Measurements from ENCODE around the gene LPP.
"Not testable (repeated sequence)": the region's sequence is repeated elsewhere in the genome, so short reads cannot be mapped to it uniquely, and the experiment has no call there.

The LPP gene

DNA sequence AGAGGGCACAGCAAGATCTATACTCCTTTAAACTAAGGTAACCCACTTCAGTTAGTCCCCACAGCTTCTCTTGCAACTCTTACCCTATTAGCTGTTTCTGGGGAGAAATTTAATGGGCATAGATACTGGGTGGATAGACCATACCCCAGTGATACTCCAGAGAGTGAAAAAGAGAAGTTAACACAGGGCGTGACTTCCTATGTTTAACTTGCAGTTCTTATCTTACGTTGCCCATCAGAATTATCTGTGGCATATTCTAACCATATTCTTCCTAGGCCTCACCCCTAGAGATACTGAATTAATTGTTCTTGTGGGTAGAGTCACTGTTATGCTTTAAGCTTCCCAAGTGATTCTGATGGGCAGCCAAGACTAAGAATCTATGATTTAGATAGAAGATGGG is 532.4 kb downstream of the LPP start:
- no peaks in the 10 kb centered on the region for H3K36me3 ChIP-seq (replicated peaks)
- H3K4me1 ChIP-seq = no peaks in the 10 kb centered on the region
- H3K9me3 ChIP-seq = no peaks in the 10 kb centered on the region
- in situ Hi-C loops (cut with MboI; ENCODE audit: low sequenced_read_pairs) = no loop called here
- no peaks in the 10 kb centered on the region for H3K27me3 ChIP-seq (ENCODE audit: low read depth)
- no peak overlapping the region for H3K4me3 ChIP-seq
- DNase-seq (ENCODE audit: low spot score in 2 of 2) = no peak

DNA sequence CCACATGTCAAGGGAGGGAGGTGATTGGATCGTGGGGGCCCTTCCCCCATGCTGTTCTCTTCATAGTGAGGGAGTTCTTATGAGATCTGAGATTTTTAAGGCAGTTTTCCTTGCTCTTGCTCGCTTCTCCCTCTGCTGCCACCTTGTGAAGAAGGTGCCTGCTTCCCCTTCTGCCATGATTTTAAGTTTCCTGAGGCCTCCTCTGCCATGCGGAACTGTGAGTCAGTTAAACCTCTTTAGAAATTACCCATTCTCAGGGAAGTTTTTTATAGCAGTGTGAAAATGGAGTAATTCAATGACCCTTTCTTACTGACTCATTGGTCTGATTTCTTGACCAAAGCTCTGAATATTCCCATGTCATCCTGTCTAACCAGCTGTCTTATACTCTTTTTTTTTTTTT is 533.4 kb downstream of the LPP start:
- H3K36me3 ChIP-seq (replicated peaks) = no peaks in the 10 kb centered on the region
- H3K9me3 ChIP-seq = no peaks in the 10 kb centered on the region
- no peaks in the 10 kb centered on the region for H3K27me3 ChIP-seq (ENCODE audit: low read depth)
- H3K4me3 ChIP-seq = no peak overlapping the region
- DNase-seq (ENCODE audit: low spot score in 2 of 2) = no peak
- in situ Hi-C loops (cut with MboI; ENCODE audit: low sequenced_read_pairs) = no loop called here
- H3K4me1 ChIP-seq = no peaks in the 10 kb centered on the region

DNA sequence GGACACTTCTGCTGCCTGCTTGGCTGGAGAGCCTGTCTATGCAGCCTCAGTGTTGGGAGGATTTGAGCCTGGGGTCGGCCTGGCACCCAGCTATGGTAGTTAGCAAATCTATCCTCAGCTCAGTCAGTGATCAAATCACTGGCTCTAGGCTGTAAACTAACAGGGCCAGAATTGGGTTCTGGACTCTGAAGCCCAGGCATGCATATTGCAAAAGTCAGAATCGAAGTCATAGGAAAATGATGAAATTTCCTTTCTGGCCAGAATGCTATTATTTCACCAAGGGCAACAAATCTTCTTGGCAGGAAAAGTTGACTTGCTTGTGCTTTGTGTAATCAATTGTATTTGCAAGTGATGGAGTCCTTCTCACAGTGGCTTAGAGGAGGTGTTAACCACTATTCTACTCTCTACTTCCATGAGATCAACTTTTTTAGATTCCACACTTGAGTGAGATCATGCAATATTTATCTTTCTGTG is 535.2 kb downstream of the LPP start:
- in situ Hi-C loops (cut with MboI; ENCODE audit: low sequenced_read_pairs) = no loop called here
- no peaks in the 10 kb centered on the region for H3K4me1 ChIP-seq
- H3K9me3 ChIP-seq = no peaks in the 10 kb centered on the region
- H3K27me3 ChIP-seq (ENCODE audit: low read depth) = no peaks in the 10 kb centered on the region
- H3K4me3 ChIP-seq = no peak overlapping the region
- DNase-seq (ENCODE audit: low spot score in 2 of 2) = no peak
- no peaks in the 10 kb centered on the region for H3K36me3 ChIP-seq (replicated peaks)

DNA sequence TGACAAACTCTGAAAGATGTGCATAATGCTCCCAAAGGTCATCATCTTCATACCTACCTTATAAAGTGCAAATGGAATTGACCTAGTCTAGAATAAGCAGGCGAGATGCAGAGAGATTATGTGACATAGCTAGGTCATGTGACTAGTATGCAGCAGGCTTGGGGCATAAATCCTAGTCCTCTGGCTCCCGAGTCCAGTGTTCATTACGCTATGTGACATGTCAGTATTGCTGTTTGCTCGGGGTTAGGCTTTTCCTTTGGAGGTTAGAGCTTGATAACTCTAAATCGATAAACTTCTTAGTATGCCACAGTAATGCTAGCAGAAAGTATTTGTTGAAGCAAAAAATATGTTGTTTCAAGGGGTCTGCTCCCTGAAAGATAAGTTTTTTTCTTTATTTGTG is 536.1 kb downstream of the LPP start:
- Histone ChIP-seq H3K9me3 (no peaks in the 10 kb centered on the region), H3K4me3 (no peak overlapping the region), H3K4me1 (no peaks in the 10 kb centered on the region), H3K36me3 (replicated peaks) (no peaks in the 10 kb centered on the region), H3K27me3 (ENCODE audit: low read depth) (no peaks in the 10 kb centered on the region)
- no peak for DNase-seq (ENCODE audit: low spot score in 2 of 2)
- in situ Hi-C loops (cut with MboI; ENCODE audit: low sequenced_read_pairs) = no loop called here

DNA sequence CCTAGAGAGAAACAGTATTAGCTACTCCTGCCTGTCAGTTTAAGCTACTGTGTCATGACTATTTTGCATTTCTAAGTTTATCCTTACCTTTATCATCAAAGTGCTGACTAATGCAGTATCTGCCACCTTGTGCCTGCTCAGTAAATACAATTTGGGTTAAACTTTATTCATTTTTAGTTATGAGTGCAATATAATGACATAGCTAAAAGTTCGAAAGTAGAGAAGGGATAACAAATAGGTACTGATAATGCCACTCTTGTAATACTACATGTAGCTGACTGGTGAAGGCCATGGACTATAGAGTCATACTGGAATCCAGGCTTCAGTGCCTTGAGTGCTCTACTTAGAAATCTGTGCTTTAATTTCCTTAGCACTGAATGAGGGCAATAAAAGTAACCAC is 537.0 kb downstream of the LPP start:
- no peaks in the 10 kb centered on the region for H3K27me3 ChIP-seq (ENCODE audit: low read depth)
- H3K36me3 ChIP-seq (replicated peaks) = no peaks in the 10 kb centered on the region
- no peaks in the 10 kb centered on the region for H3K9me3 ChIP-seq
- no peak for DNase-seq (ENCODE audit: low spot score in 2 of 2)
- H3K4me3 ChIP-seq = no peak overlapping the region
- H3K4me1 ChIP-seq = no peaks in the 10 kb centered on the region
- in situ Hi-C loops (cut with MboI; ENCODE audit: low sequenced_read_pairs) = no loop called here

DNA sequence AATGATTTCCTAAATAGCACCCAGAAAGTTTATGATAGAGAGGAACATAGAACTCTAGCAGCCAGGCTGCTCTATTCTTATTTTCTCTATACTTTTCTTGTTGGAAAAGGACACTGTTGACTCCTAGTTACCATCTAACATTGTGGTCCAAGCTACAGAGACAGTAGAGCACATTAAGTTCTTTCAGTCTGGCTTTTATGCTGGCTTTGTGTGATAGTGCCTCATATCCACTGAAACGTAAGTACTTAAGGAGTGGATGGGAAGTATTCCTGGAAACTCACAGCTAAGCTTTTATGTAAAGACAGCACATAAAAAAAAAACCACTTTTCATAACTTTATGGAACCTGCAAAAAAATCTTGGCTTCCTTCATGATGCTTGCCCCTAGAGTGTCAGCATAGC is 537.7 kb downstream of the LPP start:
- H3K9me3 ChIP-seq = no peaks in the 10 kb centered on the region
- no peak overlapping the region for H3K4me3 ChIP-seq
- in situ Hi-C loops (cut with MboI; ENCODE audit: low sequenced_read_pairs) = no loop called here
- H3K27me3 ChIP-seq (ENCODE audit: low read depth) = no peaks in the 10 kb centered on the region
- H3K4me1 ChIP-seq = no peaks in the 10 kb centered on the region
- no peaks in the 10 kb centered on the region for H3K36me3 ChIP-seq (replicated peaks)
- DNase-seq (ENCODE audit: low spot score in 2 of 2) = no peak

- Histone ChIP-seq H3K27me3 (ENCODE audit: low read depth) (no peaks in the 10 kb centered on the region), H3K9me3 (no peaks in the 10 kb centered on the region), H3K4me1 (no peaks in the 10 kb centered on the region), H3K4me3 (no peak overlapping the region), H3K36me3 (replicated peaks) (no peaks in the 10 kb centered on the region)
- in situ Hi-C loops (cut with MboI; ENCODE audit: low sequenced_read_pairs) = no loop called here
- no peak for DNase-seq (ENCODE audit: low spot score in 2 of 2)
Measured at GRCh38 chr3:188692700-188693099, 538.7 kb downstream of the LPP start.

- in situ Hi-C loops (cut with MboI; ENCODE audit: low sequenced_read_pairs) = no loop called here
- no peaks in the 10 kb centered on the region for H3K36me3 ChIP-seq (replicated peaks)
- no peaks in the 10 kb centered on the region for H3K4me1 ChIP-seq
- H3K27me3 ChIP-seq (ENCODE audit: low read depth) = no peaks in the 10 kb centered on the region
- H3K9me3 ChIP-seq = no peaks in the 10 kb centered on the region
- no peak for DNase-seq (ENCODE audit: low spot score in 2 of 2)
- H3K4me3 ChIP-seq = no peak overlapping the region
Measured at GRCh38 chr3:188693435-188693834, 539.5 kb downstream of the LPP start.

DNA sequence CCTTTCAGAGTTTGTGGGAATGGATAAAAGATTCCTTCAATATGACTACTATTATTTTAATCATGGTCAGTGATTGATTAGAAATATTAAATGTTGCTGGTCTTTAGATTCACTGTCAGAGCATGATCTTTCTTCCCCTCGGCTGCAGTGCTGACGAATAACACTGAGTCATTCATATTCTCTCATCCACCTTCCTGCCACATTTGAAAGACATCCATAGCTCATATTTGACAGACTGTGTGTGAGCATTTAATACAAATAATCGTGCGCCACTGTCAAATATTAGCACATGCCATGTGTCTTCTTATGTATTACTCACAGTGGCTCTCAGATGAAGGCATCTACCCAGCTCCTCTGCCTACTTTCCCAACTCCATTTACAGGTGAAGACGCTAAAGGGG is 541.3 kb downstream of the LPP start:
- no peak for DNase-seq (ENCODE audit: low spot score in 2 of 2)
- no peaks in the 10 kb centered on the region for H3K27me3 ChIP-seq (ENCODE audit: low read depth)
- no peaks in the 10 kb centered on the region for H3K36me3 ChIP-seq (replicated peaks)
- no peaks in the 10 kb centered on the region for H3K9me3 ChIP-seq
- no peak overlapping the region for H3K4me3 ChIP-seq
- in situ Hi-C loops (cut with MboI; ENCODE audit: low sequenced_read_pairs) = no loop called here
- H3K4me1 ChIP-seq = no peaks in the 10 kb centered on the region

DNA sequence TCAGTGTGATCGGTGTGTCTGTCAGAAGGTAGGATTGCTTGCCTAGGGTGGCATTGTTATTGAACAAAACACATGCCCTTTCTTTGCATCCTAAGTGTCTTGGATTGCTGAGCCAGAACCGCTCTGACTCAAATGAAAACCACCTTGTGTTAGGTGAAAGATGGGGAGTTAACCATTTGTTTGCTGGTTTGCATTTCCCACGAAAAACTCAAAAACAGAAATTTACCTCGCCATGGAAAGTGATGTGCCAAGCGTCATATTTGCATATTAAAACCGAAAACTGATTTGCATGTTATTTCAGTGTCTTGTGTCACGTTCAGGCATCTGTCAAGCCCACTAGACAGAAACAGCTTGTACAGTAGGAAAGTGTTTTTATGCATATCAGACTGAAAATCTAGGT is 543.2 kb downstream of the LPP start:
- Histone ChIP-seq H3K36me3 (replicated peaks) (no peaks in the 10 kb centered on the region), H3K4me1 (no peaks in the 10 kb centered on the region), H3K27me3 (ENCODE audit: low read depth) (no peaks in the 10 kb centered on the region), H3K9me3 (no peaks in the 10 kb centered on the region), H3K4me3 (no peak overlapping the region)
- DNase-seq (ENCODE audit: low spot score in 2 of 2) = no peak
- in situ Hi-C loops (cut with MboI; ENCODE audit: low sequenced_read_pairs) = no loop called here

DNA sequence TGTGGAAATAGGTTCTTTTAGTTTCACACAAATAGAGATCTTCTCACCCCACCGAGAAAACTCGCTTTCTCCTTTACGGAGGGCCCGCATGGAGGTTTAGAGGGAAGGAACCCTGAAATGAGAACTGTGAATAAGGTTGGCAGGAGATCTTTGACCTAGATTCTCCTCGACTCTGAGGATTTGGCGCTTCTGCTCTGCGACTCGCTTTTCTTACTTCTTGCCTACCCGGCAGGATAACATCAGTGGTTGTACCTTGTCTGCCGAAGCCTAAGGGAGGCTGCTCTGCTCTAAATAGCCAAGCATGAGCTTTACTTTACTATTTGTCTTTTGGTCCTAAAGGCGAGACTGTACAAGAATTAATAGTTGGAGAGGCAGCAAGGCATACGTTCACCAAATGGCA is 544.5 kb downstream of the LPP start:
- no peak for DNase-seq (ENCODE audit: low spot score in 2 of 2)
- no peaks in the 10 kb centered on the region for H3K9me3 ChIP-seq
- no peaks in the 10 kb centered on the region for H3K4me1 ChIP-seq
- H3K36me3 ChIP-seq (replicated peaks) = no peaks in the 10 kb centered on the region
- H3K4me3 ChIP-seq = no peak overlapping the region
- no peaks in the 10 kb centered on the region for H3K27me3 ChIP-seq (ENCODE audit: low read depth)
- in situ Hi-C loops (cut with MboI; ENCODE audit: low sequenced_read_pairs) = no loop called here

- in situ Hi-C loops (cut with MboI; ENCODE audit: low sequenced_read_pairs) = no loop called here
- no peaks in the 10 kb centered on the region for H3K27me3 ChIP-seq (ENCODE audit: low read depth)
- H3K9me3 ChIP-seq = no peaks in the 10 kb centered on the region
- no peak for DNase-seq (ENCODE audit: low spot score in 2 of 2)
- no peaks in the 10 kb centered on the region for H3K36me3 ChIP-seq (replicated peaks)
- no peaks in the 10 kb centered on the region for H3K4me1 ChIP-seq
- H3K4me3 ChIP-seq = no peak overlapping the region
Measured at GRCh38 chr3:188700501-188700900, 546.5 kb downstream of the LPP start.

DNA sequence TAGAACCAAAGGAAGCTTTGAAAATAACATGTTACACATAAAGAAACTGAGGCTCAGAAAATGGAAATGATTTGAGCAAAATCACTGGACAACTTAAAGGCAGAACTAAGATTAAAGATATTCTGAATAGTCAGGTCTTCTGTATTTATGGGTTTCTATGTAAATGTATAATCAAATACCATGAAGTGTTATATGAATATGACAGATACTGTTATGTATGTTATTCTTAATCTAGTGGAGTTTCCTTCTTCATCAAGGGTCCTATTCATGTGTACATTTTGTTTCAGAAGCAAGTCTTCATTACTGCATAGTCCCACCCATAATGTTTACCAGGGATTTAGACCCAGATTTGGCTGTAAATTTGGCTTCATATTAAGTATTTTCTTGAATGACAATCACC is 547.0 kb downstream of the LPP start:
- H3K9me3 ChIP-seq = no peaks in the 10 kb centered on the region
- in situ Hi-C loops (cut with MboI; ENCODE audit: low sequenced_read_pairs) = no loop called here
- no peak for DNase-seq (ENCODE audit: low spot score in 2 of 2)
- H3K4me1 ChIP-seq = no peaks in the 10 kb centered on the region
- H3K4me3 ChIP-seq = no peak overlapping the region
- no peaks in the 10 kb centered on the region for H3K36me3 ChIP-seq (replicated peaks)
- H3K27me3 ChIP-seq (ENCODE audit: low read depth) = no peaks in the 10 kb centered on the region

GRCh38 chr3:188701485-188701969 is 547.6 kb downstream of the LPP start:
- H3K4me1 ChIP-seq = no peaks in the 10 kb centered on the region
- in situ Hi-C loops (cut with MboI; ENCODE audit: low sequenced_read_pairs) = no loop called here
- no peak overlapping the region for H3K4me3 ChIP-seq
- H3K27me3 ChIP-seq (ENCODE audit: low read depth) = no peaks in the 10 kb centered on the region
- H3K9me3 ChIP-seq = no peaks in the 10 kb centered on the region
- no peaks in the 10 kb centered on the region for H3K36me3 ChIP-seq (replicated peaks)
- no peak for DNase-seq (ENCODE audit: low spot score in 2 of 2)

GRCh38 chr3:188702028-188702427 is 548.1 kb downstream of the LPP start:
- H3K27me3 ChIP-seq (ENCODE audit: low read depth) = not testable (repeated sequence)

More at GRCh38 chr3:188702028-188702427, 548.1 kb downstream of the LPP start:
- H3K4me3 ChIP-seq; DNase-seq (ENCODE audit: low spot score in 2 of 2); in situ Hi-C loops (cut with MboI; ENCODE audit: low sequenced_read_pairs); H3K9me3 ChIP-seq; H3K4me1 ChIP-seq; H3K36me3 ChIP-seq (replicated peaks): not testable (repeated sequence)

All from HAP-1 (cell line).